Glutamatergic neuron (in vitro differentiated cells): ENCODE measurements around the gene CMTM8. TPM values are rescaled to one million over a fixed set of nuclear protein-coding genes. Genes with fewer than 3 reads are reported as not detected.
"Not testable (repeated sequence)": the region's sequence is repeated elsewhere in the genome, so short reads cannot be mapped to it uniquely, and the experiment has no call there.

Experiments
- DNase-seq: peaks from one replicate; pipeline ENCODE4 v3.0.0; 2022
- H3K27ac Mint-ChIP-seq: one replicate; pipeline ENCODE4 v1.8.0; 2020; ENCODE audit warnings: mild to moderate bottlenecking, mixed read lengths, inconsistent platforms; ENCODE audit not compliant: unreplicated experiment
- H3K27me3 Mint-ChIP-seq: one replicate; pipeline ENCODE4 v1.8.0; 2020; ENCODE audit warnings: mild to moderate bottlenecking, moderate library complexity, mixed read lengths, inconsistent platforms; ENCODE audit not compliant: unreplicated experiment
- H3K36me3 Mint-ChIP-seq: one replicate; pipeline ENCODE4 v1.8.0; 2020; ENCODE audit warnings: mild to moderate bottlenecking, mixed read lengths, inconsistent platforms; ENCODE audit not compliant: unreplicated experiment
- H3K4me1 Mint-ChIP-seq: one replicate; pipeline ENCODE4 v1.8.0; 2020; ENCODE audit warnings: mild to moderate bottlenecking, low read depth, mixed read lengths, inconsistent platforms; ENCODE audit not compliant: unreplicated experiment
- H3K4me3 Mint-ChIP-seq: one replicate; pipeline ENCODE4 v1.8.0; 2020; ENCODE audit warnings: mild to moderate bottlenecking, mixed read lengths, inconsistent platforms; ENCODE audit not compliant: unreplicated experiment
- H3K9me3 Mint-ChIP-seq: one replicate; pipeline ENCODE4 v1.8.0; 2020; ENCODE audit warnings: mild to moderate bottlenecking, moderate library complexity, mixed read lengths, inconsistent platforms; ENCODE audit not compliant: unreplicated experiment
- total RNA-seq: library from RNA; stranded (reverse); fragmentation: NEBNext Ultra II Directional; extraction: Animal tissue kit (Norgen Biotek cat#: 25700); gene quantifications from one replicate; pipeline ENCODE4 v1.2.1, GENCODE V29; 2021; ENCODE audit not compliant: unreplicated experiment
- TF ChIP-seq, protein P1 (sequence below): fragments of 200-600 bp; sonication (generic); IDR thresholded peaks from one replicate; pipeline ENCODE4 v1.5.0; 2021; ENCODE audit not compliant: partially characterized antibody, unreplicated experiment

CMTM8 gene
- total RNA-seq, 1 donor from 2014 or later = not detected

DNA sequence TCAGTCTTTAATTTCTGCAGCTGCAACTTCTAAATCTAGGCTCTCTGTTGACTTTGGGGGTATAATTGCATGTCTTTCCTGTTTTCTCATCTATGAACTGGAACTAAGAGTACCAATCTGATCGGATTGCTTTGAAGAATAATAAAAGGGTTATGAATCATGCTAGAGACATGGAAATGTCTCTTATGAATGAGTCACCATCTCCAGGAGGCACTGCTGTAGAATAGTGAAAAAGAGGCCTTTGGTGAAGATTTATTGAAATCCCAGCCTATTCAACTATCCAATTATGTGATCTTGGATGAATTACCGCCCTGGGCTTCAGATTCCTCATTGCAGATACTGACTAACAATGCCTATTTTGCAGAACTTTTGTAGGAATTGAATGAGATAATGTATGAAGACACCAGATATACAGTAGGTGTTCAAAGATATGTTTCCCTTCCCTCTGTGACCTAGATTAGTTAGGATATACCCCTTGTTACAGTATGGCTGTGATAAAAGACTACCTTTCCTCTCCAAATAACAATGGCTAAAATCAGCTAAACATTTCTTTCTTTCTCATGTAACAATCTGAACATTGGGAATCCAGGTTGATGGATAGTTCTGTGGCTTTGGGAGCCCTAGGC, 11.5 kb upstream of the CMTM8 start:
- no peaks in the 10 kb centered on the region for H3K9me3 Mint-ChIP-seq
- H3K36me3 Mint-ChIP-seq = peaks cover 8% of the 10 kb centered on the region
- no peaks in the 10 kb centered on the region for H3K4me1 Mint-ChIP-seq
- DNase-seq = no peak
- H3K4me3 Mint-ChIP-seq = no peak overlapping the region
- no peak overlapping the region for H3K27ac Mint-ChIP-seq
- TF ChIP-seq, protein P1, sequence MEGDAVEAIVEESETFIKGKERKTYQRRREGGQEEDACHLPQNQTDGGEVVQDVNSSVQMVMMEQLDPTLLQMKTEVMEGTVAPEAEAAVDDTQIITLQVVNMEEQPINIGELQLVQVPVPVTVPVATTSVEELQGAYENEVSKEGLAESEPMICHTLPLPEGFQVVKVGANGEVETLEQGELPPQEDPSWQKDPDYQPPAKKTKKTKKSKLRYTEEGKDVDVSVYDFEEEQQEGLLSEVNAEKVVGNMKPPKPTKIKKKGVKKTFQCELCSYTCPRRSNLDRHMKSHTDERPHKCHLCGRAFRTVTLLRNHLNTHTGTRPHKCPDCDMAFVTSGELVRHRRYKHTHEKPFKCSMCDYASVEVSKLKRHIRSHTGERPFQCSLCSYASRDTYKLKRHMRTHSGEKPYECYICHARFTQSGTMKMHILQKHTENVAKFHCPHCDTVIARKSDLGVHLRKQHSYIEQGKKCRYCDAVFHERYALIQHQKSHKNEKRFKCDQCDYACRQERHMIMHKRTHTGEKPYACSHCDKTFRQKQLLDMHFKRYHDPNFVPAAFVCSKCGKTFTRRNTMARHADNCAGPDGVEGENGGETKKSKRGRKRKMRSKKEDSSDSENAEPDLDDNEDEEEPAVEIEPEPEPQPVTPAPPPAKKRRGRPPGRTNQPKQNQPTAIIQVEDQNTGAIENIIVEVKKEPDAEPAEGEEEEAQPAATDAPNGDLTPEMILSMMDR = no peak
- H3K27me3 Mint-ChIP-seq = no peaks in the 10 kb centered on the region

DNA sequence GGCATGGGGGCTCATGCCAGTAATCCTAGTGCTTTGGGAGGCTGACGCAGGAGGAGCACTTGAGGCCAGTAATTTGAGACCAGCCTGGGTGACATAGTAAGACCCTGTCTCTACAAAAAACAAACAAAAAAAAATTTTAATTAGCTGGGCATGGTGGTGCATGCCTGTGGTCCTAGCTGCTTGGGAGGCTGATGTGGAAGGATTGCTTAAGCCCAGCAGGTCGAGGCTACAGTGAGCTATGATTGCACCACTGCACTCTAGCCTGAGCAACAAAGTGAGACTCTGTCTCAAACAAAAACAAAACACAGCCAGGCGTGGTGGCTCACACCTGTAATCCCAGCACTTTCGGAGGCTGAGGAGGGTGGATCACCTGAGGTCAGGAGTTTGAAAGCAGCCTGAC, 9.7 kb upstream of the CMTM8 start:
- H3K36me3 Mint-ChIP-seq, H3K4me1 Mint-ChIP-seq, H3K9me3 Mint-ChIP-seq, H3K27me3 Mint-ChIP-seq, DNase-seq, H3K27ac Mint-ChIP-seq, H3K4me3 Mint-ChIP-seq: not testable (repeated sequence)

DNA sequence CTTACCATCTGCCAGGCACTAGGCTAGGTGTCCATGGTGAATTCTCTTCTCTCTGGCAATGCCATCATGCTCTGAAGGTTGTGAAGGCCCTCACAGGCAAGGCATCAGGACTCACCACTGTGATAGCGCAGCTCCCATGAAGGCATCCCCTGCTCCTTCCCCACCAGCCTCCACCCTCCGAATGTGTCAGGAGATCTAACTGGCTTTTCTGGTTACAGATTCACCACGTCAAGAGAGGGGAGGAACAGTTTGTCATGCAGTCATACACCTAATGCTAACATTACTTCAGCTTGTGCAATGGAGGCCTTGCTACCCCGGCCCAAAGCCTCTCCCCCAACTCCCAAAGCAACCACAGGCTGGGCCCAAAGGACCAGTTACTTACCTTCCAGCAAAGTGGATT, 8.9 kb upstream of the CMTM8 start:
- Mint-ChIP-seq H3K27me3 (no peaks in the 10 kb centered on the region), H3K9me3 (no peaks in the 10 kb centered on the region), H3K4me1 (no peaks in the 10 kb centered on the region), H3K27ac (no peak overlapping the region), H3K4me3 (no peak overlapping the region), H3K36me3 (peaks cover 8% of the 10 kb centered on the region)
- TF ChIP-seq, protein P1 = no peak
- no peak for DNase-seq

DNA sequence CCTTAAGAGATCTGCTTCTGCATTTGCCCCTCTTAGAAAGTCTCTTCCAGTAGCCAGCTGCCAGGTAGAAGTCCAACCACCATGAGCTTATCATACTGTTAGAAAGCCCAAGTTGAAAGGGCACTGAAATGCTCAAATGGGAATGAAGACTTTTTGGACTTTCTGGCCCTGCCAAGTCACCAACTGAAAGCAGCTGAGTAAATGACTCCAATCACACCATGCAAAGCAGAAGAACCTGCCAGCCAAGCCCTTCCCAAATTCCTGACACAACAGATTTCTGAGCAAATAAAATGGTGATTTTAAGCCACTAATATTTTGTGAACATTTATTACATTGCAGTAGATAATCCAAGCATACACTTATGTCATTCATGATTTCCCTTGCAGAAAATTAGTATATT, 2.1 kb upstream of the CMTM8 start:
- Mint-ChIP-seq H3K27ac (no peak overlapping the region), H3K36me3 (no peaks in the 10 kb centered on the region), H3K27me3 (peaks cover 9% of the 10 kb centered on the region), H3K4me3 (no peak overlapping the region), H3K4me1 (no peaks in the 10 kb centered on the region), H3K9me3 (peaks cover 1% of the 10 kb centered on the region)
- TF ChIP-seq, protein P1 = no peak
- DNase-seq = no peak

DNA sequence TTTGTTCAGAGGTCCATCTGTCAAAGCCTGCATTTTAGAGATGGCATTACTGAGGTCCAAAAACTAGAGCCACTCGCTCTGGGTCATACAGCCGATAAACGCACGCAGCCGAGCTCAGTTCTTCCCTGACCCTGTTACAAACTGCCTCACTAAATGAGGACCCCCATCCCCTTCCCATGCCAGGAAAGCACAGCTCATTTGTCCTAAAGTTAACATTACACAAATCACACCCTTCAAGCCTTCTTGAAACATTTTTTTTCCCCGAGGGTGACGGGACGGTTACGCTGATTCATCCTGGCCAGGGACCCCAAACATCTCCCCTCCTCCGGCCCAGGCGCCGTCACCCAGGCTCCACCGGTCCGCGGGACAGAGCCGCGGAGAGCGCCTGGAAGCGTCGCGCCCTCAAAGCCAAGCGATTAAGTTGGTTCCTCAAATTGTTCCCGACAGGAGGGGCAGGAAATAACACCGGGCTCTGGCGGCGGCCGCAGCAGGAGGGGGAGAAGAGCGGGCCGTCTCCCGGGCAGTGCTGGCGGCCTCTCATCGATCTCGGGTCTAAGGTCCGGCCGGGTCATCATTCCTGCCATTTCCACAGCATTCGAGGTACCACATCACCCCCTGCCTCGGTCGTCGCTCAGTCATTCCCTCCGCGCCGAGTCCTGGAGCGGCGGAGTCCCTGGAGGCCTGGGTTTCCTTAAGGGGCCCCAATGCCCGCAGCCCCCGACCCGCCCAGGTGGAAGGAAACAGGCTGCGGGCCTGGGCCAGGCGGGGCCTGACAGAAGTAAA, 619 bp upstream of the CMTM8 start:
- no peaks in the 10 kb centered on the region for H3K4me1 Mint-ChIP-seq
- H3K4me3 Mint-ChIP-seq = peak overlapping the region; percentile 82
- peaks cover 1% of the 10 kb centered on the region for H3K9me3 Mint-ChIP-seq
- H3K27me3 Mint-ChIP-seq = peaks cover 9% of the 10 kb centered on the region
- no peaks in the 10 kb centered on the region for H3K36me3 Mint-ChIP-seq
- DNase-seq = peak; percentile 41
- no peak overlapping the region for H3K27ac Mint-ChIP-seq
- TF ChIP-seq, protein P1 = no peak
